GM18498 (cell line): ENCODE data around the gene TIMM21.

Experiments
- ATAC-seq: cut with Tn5 transposase; IDR thresholded peaks from one replicate; pipeline ENCODE4 v1.9.1; 2021; ENCODE audit warnings: mild to moderate bottlenecking, moderate library complexity; ENCODE audit not compliant: unreplicated experiment

TIMM21 gene, protein sequence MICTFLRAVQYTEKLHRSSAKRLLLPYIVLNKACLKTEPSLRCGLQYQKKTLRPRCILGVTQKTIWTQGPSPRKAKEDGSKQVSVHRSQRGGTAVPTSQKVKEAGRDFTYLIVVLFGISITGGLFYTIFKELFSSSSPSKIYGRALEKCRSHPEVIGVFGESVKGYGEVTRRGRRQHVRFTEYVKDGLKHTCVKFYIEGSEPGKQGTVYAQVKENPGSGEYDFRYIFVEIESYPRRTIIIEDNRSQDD

DNA sequence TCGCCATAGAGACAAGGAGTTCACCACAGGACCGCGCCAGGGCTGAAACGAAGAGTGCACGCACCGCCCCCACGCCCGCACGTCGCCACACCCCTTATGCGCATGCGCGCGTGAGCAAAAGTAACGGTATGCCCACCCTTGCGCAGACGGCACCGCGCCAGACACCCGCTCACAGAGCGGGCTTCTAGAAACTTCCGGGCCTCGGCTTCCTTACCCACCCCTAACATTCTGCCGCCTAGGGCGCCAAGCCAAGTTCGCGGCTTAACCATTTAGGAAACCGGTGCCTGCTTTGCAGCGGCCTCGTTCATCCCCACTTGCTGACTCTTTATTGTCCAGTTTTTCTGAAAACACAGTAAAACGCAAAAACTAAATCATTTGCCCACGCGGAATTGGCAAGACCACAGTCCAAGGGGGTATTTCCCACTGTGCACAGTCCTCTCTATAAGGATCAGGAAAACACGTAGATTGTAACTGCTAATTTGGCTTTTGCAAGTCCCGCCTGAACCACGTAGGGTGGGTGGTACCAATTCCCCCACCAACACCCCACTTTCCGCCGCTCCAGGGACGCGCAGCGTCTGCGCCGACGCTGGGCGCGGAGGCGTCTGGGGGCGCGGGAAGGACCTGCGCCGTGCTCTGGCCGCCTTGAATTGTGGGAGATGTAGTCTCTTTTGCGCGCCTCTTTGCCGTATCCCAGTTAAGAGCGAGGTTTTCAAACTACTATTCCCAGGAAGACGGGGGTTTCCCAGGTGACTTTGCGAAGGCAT, at the start of gene TIMM21, which contains the start of gene FBXO15:
Gene TIMM21, plus strand, starts transcription at position 745 of the 764 bp plus-strand sequence. CDS start 286 bp downstream, outside the sequence.
Gene FBXO15, minus strand, starts transcription at position 56 of the 764 bp plus-strand sequence. Its CDS starts 49 bp downstream, at position 7.
- ATAC-seq: peak; percentile 89

DNA sequence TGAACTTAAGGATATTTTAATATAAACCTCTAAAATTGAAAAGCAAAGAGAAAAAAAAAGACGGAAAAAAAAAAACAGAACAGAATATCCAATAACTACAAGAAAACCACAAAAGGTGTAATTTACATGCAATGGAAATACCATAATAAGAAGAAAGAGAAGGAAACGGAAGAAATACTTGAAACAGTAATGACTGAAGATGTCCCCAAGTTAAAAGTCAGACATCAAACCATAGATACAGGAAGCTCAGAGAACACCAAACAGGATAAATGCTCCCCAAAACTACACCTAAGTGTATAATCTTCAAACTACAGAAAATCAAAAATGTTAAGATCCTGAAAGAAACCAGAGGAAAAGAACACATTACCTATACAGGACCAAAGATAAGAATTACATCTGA, 39.9 kb upstream of the TIMM21 start:
- no peak for ATAC-seq

DNA sequence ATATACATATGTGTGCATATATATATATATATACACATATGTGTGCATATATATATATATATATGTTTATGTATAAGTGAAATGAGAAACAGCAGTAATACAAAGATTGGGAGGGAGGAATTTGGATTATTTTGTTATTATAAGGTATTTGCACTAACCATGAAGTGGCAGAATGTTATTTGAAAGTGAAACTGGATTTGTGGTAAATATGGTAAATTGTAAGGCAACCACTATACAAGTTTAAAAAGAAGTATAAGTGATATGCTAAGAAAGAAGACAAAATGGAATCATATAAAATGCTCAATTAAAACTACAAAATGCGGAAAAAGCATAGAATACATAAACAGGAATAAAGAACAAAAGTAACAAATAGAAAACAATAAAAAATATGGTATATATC, 38.2 kb upstream of the TIMM21 start:
- ATAC-seq: no peak

DNA sequence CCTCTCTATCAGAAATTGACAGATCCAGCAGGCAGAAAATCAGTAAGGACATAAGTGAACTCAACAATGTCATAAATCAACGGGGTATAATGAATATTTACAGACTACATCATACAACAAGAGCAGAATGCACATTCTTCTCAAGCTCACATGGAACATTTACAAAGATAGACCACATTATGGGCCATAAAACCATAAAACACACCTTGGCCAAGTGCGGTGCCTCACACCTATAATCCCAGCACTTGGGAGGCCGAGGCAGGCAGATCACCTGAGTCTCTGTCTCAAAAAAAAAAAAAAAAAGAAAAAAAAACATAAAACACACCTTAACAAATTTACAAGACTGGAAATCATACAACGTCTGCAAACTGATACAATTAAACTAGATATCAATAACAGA, 37.3 kb upstream of the TIMM21 start:
- no peak for ATAC-seq

DNA sequence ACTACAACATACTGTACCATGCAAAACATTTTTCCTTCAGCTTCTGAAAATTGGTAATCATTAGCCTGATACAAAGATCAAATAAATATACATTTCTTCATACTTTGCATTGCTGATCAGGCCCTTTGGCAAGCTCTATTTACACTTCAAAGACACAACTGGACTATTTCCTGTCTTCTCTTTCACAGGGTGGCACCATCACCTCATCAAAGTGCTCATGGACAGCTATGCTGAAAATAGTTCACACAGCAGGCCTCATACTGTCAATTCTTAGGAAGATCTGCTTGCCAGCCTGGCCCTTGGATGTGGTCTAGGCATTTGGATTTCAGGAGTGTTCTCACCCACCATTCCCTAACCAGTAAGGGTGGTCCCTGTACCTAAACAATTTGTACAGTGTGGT, 34.6 kb upstream of the TIMM21 start:
- no peak for ATAC-seq

DNA sequence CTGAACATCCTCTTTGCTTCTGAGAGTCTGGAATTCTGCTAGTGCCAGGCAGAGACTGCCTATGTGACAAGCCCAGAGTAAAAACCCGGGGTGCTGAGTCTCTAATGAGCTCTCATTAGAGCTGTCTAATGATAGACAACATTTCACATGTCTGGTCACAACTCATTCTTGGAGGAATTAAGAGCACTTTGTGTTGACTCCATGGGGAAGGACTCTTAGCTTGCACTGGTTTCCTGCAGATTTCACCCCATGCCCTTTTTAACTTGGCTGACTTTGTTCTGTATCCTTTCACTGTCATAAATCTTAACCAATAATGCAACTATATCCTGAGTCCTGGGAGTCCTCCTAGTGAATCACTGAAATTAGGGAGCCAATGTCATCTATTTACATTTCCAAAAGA, 34.2 kb upstream of the TIMM21 start:
- no peak for ATAC-seq

DNA sequence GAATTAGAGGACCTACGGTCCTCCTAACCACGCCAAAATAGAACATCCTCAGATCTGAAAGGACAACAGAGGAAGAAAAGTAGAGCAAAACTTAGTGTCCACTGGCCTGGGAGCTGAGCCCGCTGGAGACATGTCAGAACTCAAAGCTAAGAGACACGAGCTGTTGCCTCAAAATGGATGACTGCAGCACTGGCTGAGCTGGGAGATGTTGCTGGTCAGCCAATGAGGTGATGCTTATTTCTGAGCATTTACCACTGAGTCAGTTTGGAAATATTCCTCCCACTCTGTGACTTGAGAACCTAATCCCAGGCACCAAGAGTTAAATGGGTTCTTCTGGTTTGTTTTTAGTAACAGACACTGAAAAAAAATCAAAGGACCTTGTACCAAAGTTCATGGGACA, 33.3 kb upstream of the TIMM21 start:
- ATAC-seq: no peak

DNA sequence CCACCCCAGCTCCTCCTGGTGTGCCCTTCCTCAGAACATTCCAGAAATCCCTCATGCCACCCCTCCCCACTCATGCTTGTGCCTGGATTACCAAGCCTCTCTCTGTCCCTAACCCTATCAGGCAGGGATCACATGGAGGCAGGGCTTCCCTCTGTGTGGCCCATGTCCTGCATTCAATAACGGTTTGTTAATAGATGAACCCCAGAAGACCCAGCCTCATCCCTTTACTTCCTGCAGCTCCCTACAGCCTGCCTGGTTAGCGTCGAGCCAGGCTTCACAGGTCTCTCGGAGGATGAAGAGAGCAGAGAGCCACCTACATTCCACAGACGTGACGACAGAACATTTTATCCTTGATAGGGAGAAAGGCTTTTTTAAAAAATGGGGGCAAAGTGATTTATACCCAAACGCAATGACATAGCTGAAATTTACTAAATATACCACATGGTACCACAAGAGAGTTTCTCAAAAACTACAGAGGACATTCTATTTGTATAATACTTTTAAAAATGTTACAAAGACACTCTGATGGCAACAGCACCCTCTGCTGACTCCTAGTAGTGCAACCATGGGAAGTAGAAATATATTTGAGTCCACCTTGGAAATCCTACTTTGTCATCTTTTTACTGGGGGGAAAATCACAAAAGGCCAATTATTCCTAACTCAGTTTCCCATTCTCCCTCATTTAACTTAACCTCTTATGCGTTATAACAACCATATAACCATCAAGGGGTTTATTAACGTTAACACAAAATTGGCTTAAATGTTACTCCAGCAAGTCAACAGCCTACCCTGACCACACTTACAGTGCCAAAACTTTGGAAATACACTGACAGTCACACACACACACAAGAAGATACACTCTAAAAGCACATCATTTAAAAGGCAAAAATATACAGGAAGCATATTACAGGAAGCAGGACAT, 31.4 kb upstream of the TIMM21 start:
- peak; percentile 50 for ATAC-seq

DNA sequence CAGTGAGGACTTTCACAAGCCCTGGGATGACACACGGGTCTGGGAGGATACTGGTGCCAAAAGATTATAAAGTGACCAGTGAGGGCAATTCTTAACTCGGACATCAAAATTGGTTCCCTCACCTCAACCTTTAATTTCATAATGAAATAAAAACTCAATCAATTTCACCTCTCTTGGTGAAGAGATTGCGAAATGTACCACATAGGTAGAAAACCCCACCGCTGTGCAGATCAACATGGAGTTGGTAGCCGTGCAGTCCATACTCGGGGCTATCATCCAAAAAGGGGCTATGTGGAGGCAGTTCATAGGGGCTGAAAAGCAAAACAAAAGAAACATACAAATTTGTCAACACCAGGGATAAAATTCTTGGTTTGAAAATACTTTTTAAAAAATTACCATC, 25.1 kb upstream of the TIMM21 start:
- ATAC-seq: no peak

- no peak for ATAC-seq
Observed at GRCh38 chr18:74124642-74125041, 23.7 kb upstream of the TIMM21 start.

GRCh38 chr18:74126684-74127655, 21.4 kb upstream of the TIMM21 start:
- no peak for ATAC-seq

DNA sequence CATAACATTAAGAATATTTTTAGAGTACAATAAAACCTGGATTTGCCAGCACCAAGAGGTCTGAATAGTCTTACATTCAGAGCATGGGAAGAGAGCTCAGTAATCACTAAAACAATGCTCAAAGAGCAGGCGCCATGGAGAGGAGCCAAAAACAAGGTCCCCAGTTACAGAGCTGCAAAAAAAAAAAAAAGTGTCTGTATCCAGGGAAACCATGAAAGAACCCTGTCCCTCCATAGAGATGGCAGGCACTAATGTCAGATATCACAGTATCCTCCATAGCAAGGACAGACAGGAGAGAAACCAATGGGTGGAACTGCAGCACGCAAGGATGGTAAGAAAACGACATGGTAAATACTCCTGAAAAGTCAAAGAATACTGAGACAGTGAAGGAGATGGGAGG, 20.2 kb upstream of the TIMM21 start:
- no peak for ATAC-seq

DNA sequence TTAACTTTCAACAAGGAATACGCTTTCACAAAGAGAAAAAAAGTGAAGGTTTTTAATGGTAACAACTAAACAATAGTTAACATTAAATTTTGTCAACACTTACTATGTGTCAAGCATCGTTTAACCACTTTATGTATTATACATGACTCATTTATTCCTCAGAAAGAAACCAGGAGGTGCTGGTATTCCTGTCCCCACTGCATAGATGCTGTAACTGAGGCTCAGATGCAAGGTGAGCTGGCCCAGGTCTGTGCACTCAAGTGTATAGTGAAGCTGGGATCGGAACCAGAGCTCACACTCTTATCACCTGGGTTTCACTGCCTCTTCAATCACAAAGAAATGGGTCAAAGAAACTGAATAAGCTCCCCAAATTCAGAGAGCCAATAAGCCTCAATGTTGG, 17.2 kb upstream of the TIMM21 start:
- ATAC-seq: no peak

DNA sequence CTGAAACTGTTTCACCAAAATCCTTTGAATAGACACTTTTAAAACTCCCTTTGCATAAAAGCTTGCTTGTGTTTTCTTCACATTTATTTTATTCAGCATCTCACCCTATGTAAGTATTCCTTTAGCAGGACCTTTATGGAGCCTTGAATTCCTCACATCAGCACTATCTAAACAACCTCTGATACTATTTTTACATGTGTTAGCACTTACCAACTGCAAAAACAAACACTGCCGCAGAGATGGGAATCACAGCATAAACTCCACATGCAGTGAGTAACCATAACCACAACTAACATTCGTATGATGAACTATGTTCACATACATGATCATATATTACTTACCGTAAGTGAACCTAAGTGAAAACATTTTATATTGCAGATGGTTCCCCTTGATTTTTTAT, 16.1 kb upstream of the TIMM21 start:
- no peak for ATAC-seq

GRCh38 chr18:74137920-74138538, 10.3 kb upstream of the TIMM21 start:
- ATAC-seq: no peak

- ATAC-seq: peak; percentile 23
Observed at GRCh38 chr18:74139411-74139810, 8.9 kb upstream of the TIMM21 start.

GRCh38 chr18:74139888-74140287, 8.4 kb upstream of the TIMM21 start:
- peak; percentile 56 for ATAC-seq

GRCh38 chr18:74140582-74140981, 7.7 kb upstream of the TIMM21 start:
- ATAC-seq: no peak

- no peak for ATAC-seq
Observed at GRCh38 chr18:74141667-74142066, 6.7 kb upstream of the TIMM21 start.

DNA sequence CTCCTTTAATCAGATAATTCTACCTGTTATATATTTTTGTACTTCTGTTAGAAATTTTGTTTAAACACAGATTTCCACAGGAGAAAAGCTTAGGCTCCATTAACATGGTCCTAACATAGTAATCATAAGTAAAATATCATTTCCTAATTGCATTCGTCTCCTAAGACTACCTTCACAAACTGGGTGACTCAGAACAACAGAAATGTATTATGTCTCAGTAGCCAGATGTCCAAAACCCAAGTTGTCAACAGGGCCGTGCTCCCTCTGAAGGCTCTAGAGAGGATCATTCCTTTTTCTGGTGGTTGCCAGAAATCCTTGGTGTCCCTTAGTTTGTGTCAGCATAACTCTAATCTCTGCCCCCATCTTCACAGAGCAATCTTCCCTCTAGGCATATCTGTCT, 6.1 kb upstream of the TIMM21 start:
- no peak for ATAC-seq
